Esophagus muscularis mucosa (tissue), 2 donors: ENCODE data around the gene FNIP2.

ENCODE experiments used
- POLR2A ChIP-seq: fragments of 450-650 bp; IDR thresholded peaks from one replicate; pipeline ENCODE4 v1.6.1; 2017; ENCODE audit warnings: antibody characterized with exemption, moderate library complexity, mild to moderate bottlenecking, low read depth
- POLR2AphosphoS5 ChIP-seq, 2 donors: sonication (generic); formaldehyde crosslinking; IDR thresholded peaks; one replicate each; pipeline ENCODE4 v1.6.1; 2017; ENCODE audit warnings: antibody characterized with exemption in 2 of 2

DNA sequence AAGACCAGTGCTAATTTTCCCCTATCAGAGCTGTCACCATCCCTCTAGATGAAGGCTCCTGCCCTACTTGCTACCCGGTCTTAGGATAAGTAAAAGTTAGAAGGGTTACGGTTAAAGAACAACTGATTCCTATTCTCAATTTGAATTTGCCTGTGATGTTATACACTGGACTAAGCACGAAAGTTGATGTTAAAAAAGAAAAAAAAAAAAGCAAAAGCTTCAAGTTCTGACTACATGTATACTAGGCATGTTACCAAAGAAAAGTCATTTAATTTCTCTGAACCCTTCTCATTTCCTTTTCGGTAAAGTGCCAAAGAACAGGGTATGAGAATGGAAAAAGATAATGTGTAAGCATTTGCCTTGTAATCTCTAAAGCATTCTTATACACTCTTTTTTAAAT lies 44.2 kb upstream of the FNIP2 start:
- no peak for TF ChIP-seq POLR2A
- TF ChIP-seq POLR2AphosphoS5 (IDR thresholded peaks at IDR 0.05) = no peak
